A549 (cell line): ENCODE measurements around the gene ZNF431. TPM values are rescaled to one million over a fixed set of nuclear protein-coding genes. Genes with fewer than 3 reads are reported as not detected.

ENCODE experiments used
- ATAC-seq, 2 experiments: fragments of 200-7000 bp in 1 of 2; fragments of >200 bp in 1 of 2; cut with Nextera tagmentation in 1 of 2; cut with Tn5 transposase in 1 of 2; 3 replicates each; pipeline versions ENCODE4 v1.8.0 to v1.9.1; 2018 to 2020; ENCODE audit warnings: mild to moderate bottlenecking in 1 of 2, moderate library complexity in 1 of 2
- CTCF ChIA-PET: fragments of 300-600 bp; sonication (Branson Sonifier 250); formaldehyde crosslinking; extraction: SDS; loops from one replicate; lab custom pipeline; 2021; ENCODE audit warnings: antibody characterized with exemption, inconsistent platforms; lab: Yijun Ruan, JAX
- POLR2A ChIA-PET: fragments of 350-600 bp; formaldehyde crosslinking; extraction: SDS; loops from one replicate; lab custom pipeline; 2021; ENCODE audit warnings: antibody characterized with exemption, inconsistent platforms; lab: Yijun Ruan, JAX
- DNase-seq, 2 experiments: peaks; one replicate each; pipeline versions ENCODE4 v3.0.0 to v3.0.0-alpha.2; 2011 to 2016; ENCODE audit warnings: low read depth in 1 of 2, low spot score in 1 of 2
- FAIRE-seq: peaks from 2 replicates; lab custom pipeline; 2011; peaks lifted over from hg19 to GRCh38; lab: Jason Lieb, UNC
- H3K27ac ChIP-seq, 2 experiments: fragments of >200 bp; sonication (Bioruptor Twin); formaldehyde crosslinking; 3 replicates each; pipeline ENCODE4 v1.5.1; 2016 to 2017
- H3K4me1 ChIP-seq: fragments of >200 bp; sonication (Bioruptor Twin); formaldehyde crosslinking; 3 replicates; pipeline ENCODE4 v1.6.1; 2016
- H3K4me2 ChIP-seq: fragments of >200 bp; sonication (Bioruptor Twin); formaldehyde crosslinking; 3 replicates; pipeline ENCODE4 v1.6.1; 2016
- H3K4me3 ChIP-seq: fragments of >200 bp; sonication (Bioruptor Twin); formaldehyde crosslinking; 3 replicates; pipeline ENCODE4 v1.5.1; 2016
- H3K9me3 ChIP-seq: fragments of >200 bp; sonication (Bioruptor Twin); formaldehyde crosslinking; 3 replicates; pipeline ENCODE4 v1.6.1; 2016
- BCL3 ChIP-seq: fragments of >200 bp; sonication (Bioruptor Twin); formaldehyde crosslinking; IDR thresholded peaks from 3 replicates; pipeline ENCODE4 v1.6.1; 2016
- CHD4 ChIP-seq: fragments of 200-600 bp; sonication (generic); IDR thresholded peaks from 2 replicates; pipeline ENCODE4 v1.6.1; 2016; ENCODE audit warnings: antibody characterized with exemption, mild to moderate bottlenecking, borderline replicate concordance
- CTCF ChIP-seq: fragments of >200 bp; sonication (Bioruptor Twin); formaldehyde crosslinking; IDR thresholded peaks from 3 replicates; pipeline ENCODE4 v1.5.1; 2016
- EHMT2 ChIP-seq: fragments of 200-600 bp; sonication (generic); IDR thresholded peaks from 2 replicates; pipeline ENCODE4 v1.6.1; 2016; ENCODE audit warnings: antibody characterized with exemption, low read depth, mild to moderate bottlenecking, moderate library complexity
- ELK1 ChIP-seq: fragments of 150-350 bp; IDR thresholded peaks from 2 replicates; pipeline ENCODE4 v1.6.1; 2014; ENCODE audit warnings: low read depth, mild to moderate bottlenecking, low read length
- EP300 ChIP-seq, 2 experiments: fragments of >200 bp; sonication (Bioruptor Twin); formaldehyde crosslinking; IDR thresholded peaks; 2 replicates in 1 of 2; 3 replicates in 1 of 2; pipeline ENCODE4 v1.6.1; 2016 to 2017
- ESRRA ChIP-seq: fragments of 150-350 bp; IDR thresholded peaks from 2 replicates; pipeline ENCODE4 v1.6.1; 2014; ENCODE audit warnings: mild to moderate bottlenecking, low read length, borderline replicate concordance
- FOSB ChIP-seq: fragments of 250-450 bp; sonication (Bioruptor Pico); IDR thresholded peaks from 2 replicates; pipeline ENCODE4 v1.5.0; 2020; ENCODE audit warnings: mild to moderate bottlenecking, moderate library complexity
- FOXS1 ChIP-seq: fragments of 250-450 bp; sonication (Bioruptor Pico); IDR thresholded peaks from 2 replicates; pipeline ENCODE4 v1.5.0; 2020; ENCODE audit warnings: mild to moderate bottlenecking, moderate library complexity
- GATA3 ChIP-seq: IDR thresholded peaks from 2 replicates; pipeline ENCODE4 v1.6.1; 2012; ENCODE audit warnings: borderline replicate concordance
- HOXA7 ChIP-seq: fragments of 250-450 bp; sonication (Bioruptor Pico); IDR thresholded peaks from 2 replicates; pipeline ENCODE4 v1.5.0; 2020; ENCODE audit warnings: mild to moderate bottlenecking, moderate library complexity
- KDM5A ChIP-seq: fragments of 200-600 bp; sonication (generic); IDR thresholded peaks from 2 replicates; pipeline ENCODE4 v1.6.1; 2016; ENCODE audit warnings: antibody characterized with exemption, mild to moderate bottlenecking
- MAFK ChIP-seq: fragments of 450-650 bp; IDR thresholded peaks from 2 replicates; pipeline ENCODE4 v1.6.1; 2014; ENCODE audit not compliant: partially characterized antibody
- MAZ ChIP-seq: fragments of 150-350 bp; IDR thresholded peaks from 2 replicates; pipeline ENCODE4 v1.6.1; 2014; ENCODE audit warnings: antibody characterized with exemption, low read depth, low read length, borderline replicate concordance
- MYC ChIP-seq: IDR thresholded peaks from 2 replicates; pipeline ENCODE4 v1.6.1; 2012; ENCODE audit warnings: mild to moderate bottlenecking, inconsistent platforms, low read length, improper control_type of control experiment, borderline replicate concordance
- NFE2L2 ChIP-seq: fragments of 150-350 bp; conservative IDR thresholded peaks from 2 replicates; pipeline ENCODE4 v1.6.1; 2014; ENCODE audit warnings: low read length
- NR3C1 ChIP-seq: fragments of >200 bp; sonication (Bioruptor Twin); formaldehyde crosslinking; IDR thresholded peaks from 3 replicates; pipeline ENCODE4 v1.6.1; 2017
- PHF8 ChIP-seq: fragments of 200-600 bp; sonication (generic); IDR thresholded peaks from 2 replicates; pipeline ENCODE4 v1.6.1; 2016; ENCODE audit warnings: low read depth, mild to moderate bottlenecking, antibody characterized with exemption, moderate library complexity, borderline replicate concordance
- POLR2AphosphoS2 ChIP-seq: conservative IDR thresholded peaks from 2 replicates; pipeline ENCODE4 v1.6.1; 2012; ENCODE audit warnings: low read length, improper control_type of control experiment, inconsistent platforms
- RCOR1 ChIP-seq: fragments of 150-350 bp; IDR thresholded peaks from 2 replicates; pipeline ENCODE4 v1.6.1; 2014; ENCODE audit warnings: antibody characterized with exemption, low read length, low read depth
- REST ChIP-seq: fragments of 200-600 bp; sonication (generic); IDR thresholded peaks from 2 replicates; pipeline ENCODE4 v1.6.1; 2016; ENCODE audit warnings: antibody characterized with exemption, mild to moderate bottlenecking, moderate library complexity
- RNF2 ChIP-seq: fragments of 200-600 bp; sonication (generic); IDR thresholded peaks from 2 replicates; pipeline ENCODE4 v1.6.1; 2016; ENCODE audit warnings: low read depth, mild to moderate bottlenecking, antibody characterized with exemption, moderate library complexity, borderline replicate concordance
- SREBF2 ChIP-seq: fragments of 450-650 bp; IDR thresholded peaks from 2 replicates; pipeline ENCODE4 v1.6.1; 2014; ENCODE audit warnings: mild to moderate bottlenecking, moderate library complexity
- USF2 ChIP-seq: fragments of 450-650 bp; IDR thresholded peaks from 2 replicates; pipeline ENCODE4 v1.6.1; 2014; ENCODE audit warnings: antibody characterized with exemption
- ZFP36 ChIP-seq: fragments of 450-650 bp; IDR thresholded peaks from 2 replicates; pipeline ENCODE4 v1.6.1; 2014; ENCODE audit warnings: borderline replicate concordance; ENCODE audit not compliant: partially characterized antibody
- ZNF302 ChIP-seq: fragments of 250-450 bp; sonication (Bioruptor Pico); IDR thresholded peaks from 2 replicates; pipeline ENCODE4 v1.9.0; 2021; ENCODE audit warnings: inconsistent platforms, mild to moderate bottlenecking, moderate library complexity
- WGBS: methylation state at CpG from one replicate; pipeline ENCODE4 v1.1.6; 2017; ENCODE audit errors: missing lambda C conversion rate; 5-methylcytosine and 5-hydroxymethylcytosine counted together
- polyA plus RNA-seq, 4 experiments: library from polyadenylated mRNA; depleted of rRNA in 3 of 4; stranded (reverse); fragments of >200 nt; fragmentation: RNase III in 1 of 4; extraction: RNeasy Plus Mini Kit Qiagen cat#74134 plus additional on column Dnase treatment in 1 of 4; gene quantifications; 2 replicates in 3 of 4; 3 replicates in 1 of 4; pipeline ENCODE4 v1.2.3, GENCODE V29; 2011 to 2017

Gene ZNF431
- polyA plus RNA-seq, 2 of the 4 experiments (the other 2 are of a cell fraction): 4.0 to 4.6 TPM

- Histone ChIP-seq H3K4me2 (no peak overlapping the region), H3K4me1 (no peaks in the 10 kb centered on the region), H3K9me3 (no peaks in the 10 kb centered on the region), H3K4me3 (no peak overlapping the region), H3K27ac (no peak overlapping the region)
- 79% methylated on average over 1 of the region's 1 CpG for WGBS
- ChIA-PET POLR2A (no interaction called here), CTCF (no interaction called here)
- DNase-seq (no peak), ATAC-seq (no peak), FAIRE-seq (no peak)
- no peak for TF ChIP-seq CTCF
- TF ChIP-seq REST: no peak
- no peak for TF ChIP-seq KDM5A
- TF ChIP-seq RCOR1: no peak
- no peak for TF ChIP-seq SREBF2
- no peak for TF ChIP-seq ESRRA
- no peak for TF ChIP-seq POLR2AphosphoS2
- no peak for TF ChIP-seq FOSB (CRISPR knock-in tag)
- TF ChIP-seq ZNF302 (CRISPR knock-in tag): no peak
- TF ChIP-seq GATA3: no peak
Measured at GRCh38 chr19:21094347-21095025, 47.4 kb upstream of the ZNF431 start.

GRCh38 chr19:21098291-21098690, 43.5 kb upstream of the ZNF431 start:
- Histone ChIP-seq H3K27ac (no peak overlapping the region), H3K4me2 (no peak overlapping the region), H3K4me1 (no peaks in the 10 kb centered on the region), H3K9me3 (no peaks in the 10 kb centered on the region), H3K4me3 (no peak overlapping the region)
- no peak for ATAC-seq
- CTCF ChIA-PET: no interaction called here
- no peak for FAIRE-seq
- 87% methylated on average over 2 of the region's 2 CpGs for WGBS
- TF ChIP-seq BCL3 (no peak), ZFP36 (no peak), EHMT2 (no peak), EP300 (IDR thresholded peaks at IDR 0.05) (no peak), CHD4 (no peak), MYC (no peak), MAFK (no peak), SREBF2 (no peak), FOXS1 (CRISPR knock-in tag) (no peak), RNF2 (no peak), HOXA7 (CRISPR knock-in tag) (no peak), NFE2L2 (no peak), MAZ (no peak), USF2 (no peak), NR3C1 (no peak), ELK1 (no peak), PHF8 (no peak)
- POLR2A ChIA-PET: no interaction called here
- DNase-seq: no peak
